CD4-positive, alpha-beta T cell (primary cell): ENCODE measurements around the gene CFAP43. TPM values are rescaled to one million over a fixed set of nuclear protein-coding genes. Genes with fewer than 3 reads are reported as not detected.

Experiments
- ATAC-seq: fragments of 200-7000 bp; cut with Tn5 transposase; one replicate; pipeline ENCODE4 v1.10.0; 2022; ENCODE audit warnings: mild to moderate bottlenecking; ENCODE audit not compliant: poor library complexity
- CTCF ChIA-PET: fragments of 350-600 bp; sonication (Branson Sonifier 250); formaldehyde crosslinking; loops from one replicate; lab custom pipeline; 2021; ENCODE audit warnings: antibody characterized with exemption, inconsistent platforms; lab: Charles Lee
- POLR2A ChIA-PET: fragments of 350-600 bp; sonication (Branson Sonifier 250); formaldehyde crosslinking; loops from one replicate; lab custom pipeline; 2021; ENCODE audit warnings: antibody characterized with exemption, inconsistent platforms; lab: Charles Lee
- DNase-seq, 14 experiments: peaks; one replicate each; pipeline ENCODE4 v3.0.0-alpha.2; 2013 to 2020; ENCODE audit warnings: mixed read lengths in 2 of 14
- H3K27ac ChIP-seq, 2 donors: one replicate each; pipeline versions ENCODE4 v1.5.1 to v1.7.0; 2013; ENCODE audit warnings: low read length in 2 of 2, low read depth in 1 of 2, mild to moderate bottlenecking in 1 of 2
- H3K27me3 ChIP-seq, 2 experiments: 1 replicate in 1 of 2; 2 replicates in 1 of 2; pipeline versions ENCODE4 v1.6.1 to v1.7.0; 2013; ENCODE audit warnings: low read length in 2 of 2, control low read depth in 1 of 2, mild to moderate bottlenecking in 1 of 2, moderate library complexity in 1 of 2; ENCODE audit not compliant: insufficient read depth in 2 of 2, control insufficient read depth in 1 of 2
- H3K36me3 ChIP-seq: one replicate; pipeline ENCODE4 v1.6.1; 2013; ENCODE audit warnings: low read length, control low read depth; ENCODE audit not compliant: insufficient read depth
- H3K4me1 ChIP-seq: one replicate; pipeline ENCODE4 v1.6.1; 2013; ENCODE audit warnings: low read length, control low read depth; ENCODE audit not compliant: insufficient read depth
- H3K4me3 ChIP-seq: one replicate; pipeline ENCODE4 v1.5.1; 2013; ENCODE audit warnings: mild to moderate bottlenecking, low read length, moderate library complexity
- H3K9me3 ChIP-seq, 2 experiments: 1 replicate in 1 of 2; 2 replicates in 1 of 2; pipeline versions ENCODE4 v1.6.1 to v1.7.0; 2013; ENCODE audit warnings: low read length in 2 of 2, mild to moderate bottlenecking in 2 of 2, control low read depth in 1 of 2, moderate library complexity in 1 of 2; ENCODE audit not compliant: control insufficient read depth in 1 of 2, insufficient read depth in 1 of 2
- H3K27ac Mint-ChIP-seq: one replicate; pipeline ENCODE4 v1.8.0; 2020; ENCODE audit warnings: mixed read lengths
- H3K27me3 Mint-ChIP-seq: one replicate; pipeline ENCODE4 v1.8.0; 2021; ENCODE audit warnings: mixed read lengths
- H3K36me3 Mint-ChIP-seq: one replicate; pipeline ENCODE4 v1.8.0; 2021; ENCODE audit warnings: low read depth, mixed read lengths
- H3K4me1 Mint-ChIP-seq: one replicate; pipeline ENCODE4 v1.8.0; 2021; ENCODE audit warnings: low read depth, mixed read lengths
- H3K4me3 Mint-ChIP-seq: one replicate; pipeline ENCODE4 v1.8.0; 2020; ENCODE audit warnings: mild to moderate bottlenecking, mixed read lengths
- H3K9me3 Mint-ChIP-seq: one replicate; pipeline ENCODE4 v1.8.0; 2020; ENCODE audit warnings: mixed read lengths
- CTCF ChIP-seq: fragments of 200-600 bp; IDR thresholded peaks from one replicate; pipeline ENCODE4 v1.8.0; 2022; ENCODE audit warnings: antibody characterized with exemption, mild to moderate bottlenecking
- intact Hi-C, 2 experiments: fragments of 100-400 bp; cut with DNase I in 1 of 2; cut with micrococcal nuclease in 1 of 2; formaldehyde crosslinking; loops; one replicate each; pipeline versions ENCODE4 v1.15.1 to v1.9.0; 2023 to 2025; cut with DNase I, micrococcal nuclease
- total RNA-seq, 174 experiments: library from RNA in 2 of 174; stranded (reverse) in 2 of 174; gene quantifications; one replicate each; pipeline ENCODE4 v1.2.3 and lab custom pipeline; 2021 to 2026

The CFAP43 gene
- total RNA-seq, 2 experiments from 2014 or later = not detected

- H3K4me3 ChIP-seq = no peak overlapping the region
- Mint-ChIP-seq H3K27me3 (peaks cover 5% of the 10 kb centered on the region), H3K27ac (no peak overlapping the region), H3K36me3 (no peaks in the 10 kb centered on the region), H3K9me3 (no peaks in the 10 kb centered on the region), H3K4me3 (no peak overlapping the region), H3K4me1 (no peaks in the 10 kb centered on the region)
- ChIA-PET CTCF (no interaction called here), POLR2A (no interaction called here)
- no peaks in the 10 kb centered on the region for H3K4me1 ChIP-seq
- intact Hi-C loops = no loop called here
- H3K9me3 ChIP-seq = no peaks in the 10 kb centered on the region
- H3K27me3 ChIP-seq = no peaks in the 10 kb centered on the region
- DNase-seq (no peak), ATAC-seq (no peak)
- H3K36me3 ChIP-seq = no peaks in the 10 kb centered on the region
- no peak overlapping the region for H3K27ac ChIP-seq
- no peak for TF ChIP-seq CTCF
Observed at GRCh38 chr10:104104926-104105325, 127.2 kb downstream of the CFAP43 start.

- Histone ChIP-seq H3K27me3 (no peaks in the 10 kb centered on the region), H3K27ac (no peak overlapping the region), H3K4me3 (no peak overlapping the region), H3K4me1 (no peaks in the 10 kb centered on the region), H3K36me3 (no peaks in the 10 kb centered on the region), H3K9me3 (no peaks in the 10 kb centered on the region)
- no peaks in the 10 kb centered on the region for H3K9me3 Mint-ChIP-seq
- TF ChIP-seq CTCF = no peak
- no peak for DNase-seq
- no peak overlapping the region for H3K4me3 Mint-ChIP-seq
- ATAC-seq = no peak
- POLR2A ChIA-PET = interaction anchor here (0.9 kb wide), 1 partner anchor 17 kb away, joined by 5 read pairs; the partner anchor contains the start of gene SFR1
- no peak overlapping the region for H3K27ac Mint-ChIP-seq
- no peaks in the 10 kb centered on the region for H3K27me3 Mint-ChIP-seq
- H3K36me3 Mint-ChIP-seq = no peaks in the 10 kb centered on the region
- CTCF ChIA-PET = no interaction called here
- no peaks in the 10 kb centered on the region for H3K4me1 Mint-ChIP-seq
- intact Hi-C loops = no loop called here
Observed at GRCh38 chr10:104104418-104104817, 127.7 kb downstream of the CFAP43 start.

GRCh38 chr10:104103956-104104355 lies 128.2 kb downstream of the CFAP43 start:
- intact Hi-C loops = no loop called here
- H3K27ac Mint-ChIP-seq = no peak overlapping the region

More at GRCh38 chr10:104103956-104104355, 128.2 kb downstream of the CFAP43 start:
- Histone ChIP-seq H3K27me3 (peaks cover 0 to 4% of the 10 kb centered on the region in 2 experiments), H3K4me3 (no peak overlapping the region), H3K27ac (no peak overlapping the region), H3K9me3 (no peaks in the 10 kb centered on the region), H3K4me1 (no peaks in the 10 kb centered on the region), H3K36me3 (no peaks in the 10 kb centered on the region)
- ChIA-PET CTCF (interaction anchor here (0.5 kb wide), 1 partner anchor 307 kb away, joined by 3 read pairs; no protein-coding TSS in a partner anchor), POLR2A (interaction anchor here (0.9 kb wide), 1 partner anchor 17 kb away, joined by 5 read pairs; the partner anchor contains the start of gene SFR1)
- Mint-ChIP-seq H3K27me3 (no peaks in the 10 kb centered on the region), H3K4me3 (no peak overlapping the region), H3K36me3 (no peaks in the 10 kb centered on the region), H3K4me1 (no peaks in the 10 kb centered on the region), H3K9me3 (no peaks in the 10 kb centered on the region)
- TF ChIP-seq CTCF = no peak
- DNase-seq = no peak
- ATAC-seq = no peak
